ENCODE measurements around the gene CACNB4.

GRCh38 chr2:151837926-151838325 is 260.9 kb downstream of the CACNB4 start:
- TF ChIP-seq CTCF (IDR thresholded peaks at IDR 0.05; ENCODE audit: insufficient read depth, low read length) (no peak), POLR2AphosphoS5 (IDR thresholded peaks at IDR 0.05; ENCODE audit: low read depth) (no peak), REST (IDR thresholded peaks at IDR 0.05; ENCODE audit: insufficient replicate concordance, low read depth) (no peak)
